ENCODE results near the gene OR7C2. TPM values are rescaled to one million over a fixed set of nuclear protein-coding genes. Genes with fewer than 3 reads are reported as not detected.

The OR7C2 gene
- total RNA-seq (2022; extraction: Qiagen RNA extraction), result not detected in 5 replicates

GRCh38 chr19:14941189-14941588, at the start of gene OR7C2:
Gene OR7C2 (plus strand): TSS chr19:14941489. CDS start chr19:14941489, 0 bp downstream.

DNA sequence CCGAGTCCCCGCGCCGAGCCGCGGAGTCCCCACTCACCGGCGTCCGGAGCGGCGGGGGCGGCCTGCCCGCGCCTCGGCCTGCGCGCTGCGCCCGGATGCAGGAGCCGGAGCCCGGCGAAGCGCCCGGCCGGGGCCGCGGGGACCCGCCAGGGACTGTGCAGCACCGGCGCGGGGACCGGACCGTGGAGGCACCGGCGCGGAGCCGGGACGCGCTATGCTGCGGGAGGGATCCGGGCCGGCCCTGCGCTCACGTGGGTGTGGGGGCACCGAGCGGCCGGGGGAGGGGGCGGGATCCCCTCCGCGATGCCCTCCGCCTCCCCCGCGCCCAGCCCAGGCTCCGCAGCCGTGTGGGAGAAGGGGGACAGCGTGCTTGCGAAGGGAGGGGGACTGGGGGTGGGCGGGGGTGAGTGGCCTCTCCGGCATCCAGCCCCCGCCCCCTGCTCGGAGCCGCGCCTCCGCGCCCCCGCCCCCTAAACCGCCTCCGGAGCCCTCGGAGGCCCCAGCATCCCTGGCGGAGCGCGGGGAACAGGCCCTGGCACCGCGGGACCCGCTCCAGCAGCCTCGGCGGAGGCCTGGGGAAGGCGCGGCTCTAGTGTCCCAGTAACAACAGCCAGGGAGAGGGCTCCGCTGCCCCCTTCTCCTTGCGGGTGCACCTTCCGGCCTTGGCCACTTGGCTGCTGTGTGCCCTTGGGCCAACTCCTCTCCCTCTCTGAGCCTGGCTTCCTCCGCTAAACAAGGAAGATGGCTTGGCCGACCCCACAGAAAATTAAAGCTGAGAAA, 38.4 kb downstream of the OR7C2 start, which contains the start of gene SLC1A6:
Gene SLC1A6 (minus strand): TSS at position 389 of the 780 bp plus-strand sequence. CDS start 6,954 bp downstream, outside the sequence.

Other genes starting within 250 kb of the OR7C2 start
- 0.62 to 1.3 TPM (median 0.97 TPM) in 5 replicates for gene ADGRE2, start 162.9 kb upstream of the OR7C2 start, total RNA-seq (2022; extraction: Qiagen RNA extraction)
- not detected in 5 replicates for gene OR7A5, start 106.3 kb upstream of the OR7C2 start, total RNA-seq (2022; extraction: Qiagen RNA extraction)
- not detected in 5 replicates for gene OR7C1, start 106.3 kb upstream of the OR7C2 start, total RNA-seq (2022; extraction: Qiagen RNA extraction)
- not detected in 5 replicates for gene OR7A10, start 92.6 kb upstream of the OR7C2 start, total RNA-seq (2022; extraction: Qiagen RNA extraction)
- not detected in 5 replicates for gene OR7A17, start 55.4 kb upstream of the OR7C2 start, total RNA-seq (2022; extraction: Qiagen RNA extraction)
- not detected in 5 replicates for gene SLC1A6, start 38.4 kb downstream of the OR7C2 start, total RNA-seq (2022; extraction: Qiagen RNA extraction)
- gene CASP14, start 108.0 kb downstream of the OR7C2 start, total RNA-seq (2022; extraction: Qiagen RNA extraction), result not detected in 5 replicates
- gene OR1I1, start 140.7 kb downstream of the OR7C2 start, total RNA-seq (2022; extraction: Qiagen RNA extraction), result not detected in 5 replicates
- 16.4 to 20.2 TPM (median 17.3 TPM) in 5 replicates for gene SYDE1, start 165.9 kb downstream of the OR7C2 start, total RNA-seq (2022; extraction: Qiagen RNA extraction)

Data from A549 treated with Hydrocortisone at 1 μM for 4 hours (cell line).